Mesenchymal stem cell (in vitro differentiated cells and primary cell): ENCODE data around the gene BEX3.

Experiments used
- DNase-seq: peaks from one replicate; pipeline ENCODE4 v3.0.0-alpha.2; 2013
- H2AFZ ChIP-seq: one replicate; pipeline ENCODE4 v1.6.1; 2013; ENCODE audit warnings: low read depth, mild to moderate bottlenecking, control low read depth, inconsistent platforms, low read length, moderate library complexity
- H2AK5ac ChIP-seq: 2 replicates; pipeline ENCODE4 v1.6.1; 2013; ENCODE audit warnings: low read length, moderate library complexity, mild to moderate bottlenecking, inconsistent platforms; ENCODE audit not compliant: severe bottlenecking
- H2BK120ac ChIP-seq: one replicate; pipeline ENCODE4 v1.6.1; 2013; ENCODE audit warnings: low read depth, mild to moderate bottlenecking, inconsistent platforms, low read length, moderate library complexity
- H2BK12ac ChIP-seq, 2 experiments: one replicate each; pipeline ENCODE4 v1.6.1; 2013; ENCODE audit warnings: inconsistent platforms in 2 of 2, low read length in 2 of 2, mild to moderate bottlenecking in 2 of 2, moderate library complexity in 2 of 2, control low read depth in 1 of 2
- H2BK15ac ChIP-seq: one replicate; pipeline ENCODE4 v1.6.1; 2013; ENCODE audit warnings: mild to moderate bottlenecking, low read depth, inconsistent platforms; ENCODE audit not compliant: poor library complexity, severe bottlenecking
- H2BK5ac ChIP-seq: 2 replicates; pipeline ENCODE4 v1.6.1; 2013; ENCODE audit warnings: low read depth, mild to moderate bottlenecking, low read length, control low read depth, inconsistent platforms; ENCODE audit not compliant: poor library complexity, severe bottlenecking
- H3K14ac ChIP-seq, 2 experiments: one replicate each; pipeline ENCODE4 v1.6.1; 2013; ENCODE audit warnings: inconsistent platforms in 2 of 2, low read length in 2 of 2, control low read depth in 1 of 2, mild to moderate bottlenecking in 1 of 2, moderate library complexity in 1 of 2
- H3K18ac ChIP-seq, 2 experiments: one replicate each; pipeline ENCODE4 v1.6.1; 2013; ENCODE audit warnings: inconsistent platforms in 2 of 2, low read length in 2 of 2, control low read depth in 1 of 2, low read depth in 1 of 2, mild to moderate bottlenecking in 1 of 2
- H3K23ac ChIP-seq, 2 experiments: one replicate each; pipeline ENCODE4 v1.6.1; 2013; ENCODE audit warnings: inconsistent platforms in 2 of 2, low read length in 2 of 2, mild to moderate bottlenecking in 2 of 2, moderate library complexity in 2 of 2, control low read depth in 1 of 2
- H3K27ac ChIP-seq: 2 replicates; pipeline ENCODE4 v1.5.1; 2013; ENCODE audit warnings: mild to moderate bottlenecking, moderate library complexity, low read length, control low read depth, inconsistent platforms; ENCODE audit not compliant: poor library complexity, severe bottlenecking
- H3K27me3 ChIP-seq, 2 experiments: 2 replicates each; pipeline versions ENCODE4 v1.6.1 to v1.7.0; 2013; ENCODE audit warnings: low read length in 2 of 2, mild to moderate bottlenecking in 2 of 2, moderate library complexity in 2 of 2, control low read depth in 1 of 2, inconsistent platforms in 1 of 2; ENCODE audit not compliant: control insufficient read depth in 1 of 2, insufficient read depth in 1 of 2
- H3K36me3 ChIP-seq, 2 experiments: 2 replicates each; pipeline versions ENCODE4 v1.6.1 to v1.7.0; 2013; ENCODE audit warnings: low read length in 2 of 2, control low read depth in 1 of 2, inconsistent platforms in 1 of 2, low read depth in 1 of 2, mild to moderate bottlenecking in 1 of 2; ENCODE audit not compliant: insufficient read depth in 2 of 2, control insufficient read depth in 1 of 2
- H3K4ac ChIP-seq, 2 experiments: one replicate each; pipeline ENCODE4 v1.6.1; 2013; ENCODE audit warnings: inconsistent platforms in 2 of 2, low read length in 2 of 2, mild to moderate bottlenecking in 2 of 2, moderate library complexity in 2 of 2, control low read depth in 1 of 2, low read depth in 1 of 2
- H3K4me1 ChIP-seq: 2 replicates; pipeline ENCODE4 v1.6.1; 2013; ENCODE audit warnings: low read depth, low read length, control low read depth; ENCODE audit not compliant: control insufficient read depth, insufficient read depth
- H3K4me2 ChIP-seq: 2 replicates; pipeline ENCODE4 v1.6.1; 2013; ENCODE audit warnings: low read length, mild to moderate bottlenecking, inconsistent platforms; ENCODE audit not compliant: poor library complexity, severe bottlenecking
- H3K4me3 ChIP-seq, 2 experiments: 2 replicates each; pipeline versions ENCODE4 v1.5.1 to v1.7.0; 2013; ENCODE audit warnings: low read length in 2 of 2, mild to moderate bottlenecking in 2 of 2, control low read depth in 1 of 2, low read depth in 1 of 2; ENCODE audit not compliant: insufficient read depth in 1 of 2
- H3K79me1 ChIP-seq: replicated peaks from 2 replicates; pipeline ENCODE4 v1.6.1; 2013; ENCODE audit warnings: mild to moderate bottlenecking, control low read depth, low read length, inconsistent platforms; ENCODE audit not compliant: poor library complexity, severe bottlenecking
- H3K9ac ChIP-seq: 2 replicates; pipeline ENCODE4 v1.7.0; 2013; ENCODE audit warnings: mild to moderate bottlenecking, low read length, moderate library complexity
- H3K9me3 ChIP-seq: 2 replicates; pipeline ENCODE4 v1.7.0; 2013; ENCODE audit warnings: mild to moderate bottlenecking, low read length; ENCODE audit not compliant: control insufficient read depth
- H4K8ac ChIP-seq: one replicate; pipeline ENCODE4 v1.6.1; 2013; ENCODE audit warnings: inconsistent platforms, mild to moderate bottlenecking, low read length, moderate library complexity
- H4K91ac ChIP-seq: one replicate; pipeline ENCODE4 v1.6.1; 2013; ENCODE audit warnings: mild to moderate bottlenecking, low read length, inconsistent platforms
- WGBS: methylation state at CpG from one replicate; pipeline ENCODE4 v1.1.7; 2013; ENCODE audit warnings: mixed read lengths; 5-methylcytosine and 5-hydroxymethylcytosine counted together

Gene BEX3

GRCh38 chrX:103360916-103361315, 15.4 kb upstream of the BEX3 start:
- H3K27ac ChIP-seq: no peak overlapping the region
- H3K4ac ChIP-seq: no peak overlapping the region
- no peak overlapping the region for H2BK12ac ChIP-seq
- H2BK120ac ChIP-seq: no peak overlapping the region
- no peaks in the 10 kb centered on the region for H3K79me1 ChIP-seq
- H3K14ac ChIP-seq: no peak overlapping the region
- no peak overlapping the region for H2BK5ac ChIP-seq
- no peak overlapping the region for H3K4me2 ChIP-seq
- no peak overlapping the region for H3K9ac ChIP-seq
- H2AK5ac ChIP-seq: no peak overlapping the region
- no peak overlapping the region for H4K91ac ChIP-seq
- WGBS: 100% methylated on average over 1 of the region's 2 CpGs
- no peak overlapping the region for H4K8ac ChIP-seq
- DNase-seq: no peak
- H3K27me3 ChIP-seq: peaks cover 0 to 7% of the 10 kb centered on the region in 2 experiments
- peaks cover 2% of the 10 kb centered on the region for H3K4me1 ChIP-seq
- H3K18ac ChIP-seq: no peak overlapping the region
- no peak overlapping the region for H2AFZ ChIP-seq
- H2BK15ac ChIP-seq: no peak overlapping the region
- H3K9me3 ChIP-seq: no peaks in the 10 kb centered on the region
- no peak overlapping the region for H3K4me3 ChIP-seq
- H3K36me3 ChIP-seq: peaks cover 0 to 10% of the 10 kb centered on the region in 2 experiments
- no peak overlapping the region for H3K23ac ChIP-seq

DNA sequence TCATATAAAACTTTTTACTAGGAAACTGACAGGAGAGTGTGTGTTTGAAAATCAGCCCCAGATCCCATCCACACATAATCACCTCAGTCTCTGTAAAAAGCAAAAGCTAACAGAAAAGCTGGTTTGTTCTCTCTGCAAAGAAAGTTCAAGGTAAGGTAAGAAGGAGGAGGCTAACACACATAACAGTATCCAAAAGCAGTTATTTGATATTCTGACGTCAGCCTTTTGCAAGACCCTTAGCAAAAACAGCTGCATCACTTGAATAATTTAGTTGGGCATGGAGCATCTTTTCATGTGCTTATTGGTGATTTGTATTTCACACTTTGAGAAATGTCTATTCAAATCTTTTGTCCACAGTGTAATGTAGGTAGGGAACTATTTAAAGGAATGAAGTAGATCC, 14.5 kb upstream of the BEX3 start:
- no peaks in the 10 kb centered on the region for H3K27me3 ChIP-seq
- H2BK5ac ChIP-seq: no peak overlapping the region

DNA sequence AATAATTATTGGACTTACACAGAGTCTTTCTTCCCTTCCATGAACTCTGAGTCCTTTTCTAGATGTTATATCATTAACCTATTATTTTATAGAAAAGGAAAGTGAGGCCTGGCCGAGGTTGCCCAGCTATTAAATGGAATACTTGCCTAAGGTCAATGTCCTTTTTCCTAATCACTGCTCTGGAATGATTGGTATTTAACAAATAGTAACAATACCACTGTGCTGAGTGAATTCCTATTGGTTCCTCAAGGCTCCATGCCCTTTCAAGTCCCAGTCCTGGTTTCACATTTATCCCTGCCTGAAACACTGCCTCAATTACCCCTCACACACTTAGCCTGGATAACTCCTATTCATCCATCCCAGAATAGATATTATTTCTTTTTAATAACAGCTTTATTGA, 13.9 kb upstream of the BEX3 start:
- Histone ChIP-seq H4K8ac (no peak overlapping the region), H3K4me2 (no peak overlapping the region), H3K9ac (no peak overlapping the region), H3K79me1 (no peaks in the 10 kb centered on the region), H3K4me3 (no peak overlapping the region), H2BK15ac (no peak overlapping the region), H2AK5ac (no peak overlapping the region), H3K4ac (no peak overlapping the region), H3K23ac (no peak overlapping the region), H4K91ac (no peak overlapping the region), H3K4me1 (peaks cover 3% of the 10 kb centered on the region), H2BK120ac (no peak overlapping the region), H3K27me3 (no peaks in the 10 kb centered on the region), H3K36me3 (peaks cover 0 to 10% of the 10 kb centered on the region in 2 experiments), H2AFZ (no peak overlapping the region), H3K18ac (no peak overlapping the region), H3K9me3 (no peaks in the 10 kb centered on the region), H3K14ac (no peak overlapping the region), H2BK5ac (no peak overlapping the region), H3K27ac (no peak overlapping the region), H2BK12ac (no peak overlapping the region)
- WGBS: 0% methylated on average over 1 of the region's 1 CpG
- peak; percentile 34 for DNase-seq

More for the DNA sequence above, 14.5 kb upstream of the BEX3 start:
- no peak overlapping the region for H2BK12ac ChIP-seq
- no peak overlapping the region for H2AFZ ChIP-seq
- no peak overlapping the region for H3K23ac ChIP-seq
- no peak overlapping the region for H3K27ac ChIP-seq
- H3K18ac ChIP-seq: no peak overlapping the region
- no peak overlapping the region for H3K4me2 ChIP-seq
- H2BK15ac ChIP-seq: no peak overlapping the region
- H4K91ac ChIP-seq: no peak overlapping the region
- no peak overlapping the region for H3K4me3 ChIP-seq
- H3K4me1 ChIP-seq: peaks cover 2% of the 10 kb centered on the region
- H2BK120ac ChIP-seq: no peak overlapping the region
- no peak overlapping the region for H2AK5ac ChIP-seq
- peaks cover 0 to 10% of the 10 kb centered on the region in 2 experiments for H3K36me3 ChIP-seq
- no peaks in the 10 kb centered on the region for H3K9me3 ChIP-seq
- H3K4ac ChIP-seq: no peak overlapping the region
- DNase-seq: no peak
- no peak overlapping the region for H4K8ac ChIP-seq
- H3K14ac ChIP-seq: no peak overlapping the region
- no peak overlapping the region for H3K9ac ChIP-seq
- WGBS: no CpG with 5 or more reads among the region's 1 CpG
- no peaks in the 10 kb centered on the region for H3K79me1 ChIP-seq

DNA sequence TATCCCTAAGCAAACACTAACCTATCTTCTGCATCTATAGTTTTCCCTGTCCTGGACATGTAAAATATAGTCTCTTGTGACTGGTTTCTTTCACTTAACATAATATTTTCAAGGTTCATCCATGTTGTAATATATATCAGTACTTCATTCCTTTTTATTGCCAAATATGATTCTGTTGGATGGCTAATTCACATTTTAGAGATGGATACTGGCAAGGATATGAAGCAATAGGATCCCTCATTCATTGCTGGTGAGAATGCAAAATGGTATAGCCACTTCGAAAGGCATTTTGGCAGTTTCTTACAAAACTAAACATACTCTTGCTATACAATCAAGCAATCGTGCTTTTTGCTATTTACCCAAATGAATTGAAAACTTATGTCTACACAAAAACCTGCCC, 13.3 kb upstream of the BEX3 start:
- no peaks in the 10 kb centered on the region for H3K79me1 ChIP-seq
- WGBS: 100% methylated on average over 1 of the region's 2 CpGs

More for the DNA sequence above, 13.3 kb upstream of the BEX3 start:
- peaks cover 5% of the 10 kb centered on the region for H3K4me1 ChIP-seq
- no peak overlapping the region for H4K8ac ChIP-seq
- H3K14ac ChIP-seq: no peak overlapping the region
- no peak overlapping the region for H3K4me3 ChIP-seq
- H4K91ac ChIP-seq: no peak overlapping the region
- H2BK12ac ChIP-seq: no peak overlapping the region
- no peak overlapping the region for H3K18ac ChIP-seq
- H2AFZ ChIP-seq: no peak overlapping the region
- no peak overlapping the region for H2BK15ac ChIP-seq
- peaks cover 0 to 5% of the 10 kb centered on the region in 2 experiments for H3K36me3 ChIP-seq
- H2BK120ac ChIP-seq: no peak overlapping the region
- no peak overlapping the region for H3K27ac ChIP-seq
- H2BK5ac ChIP-seq: no peak overlapping the region
- no peak for DNase-seq
- no peak overlapping the region for H3K4ac ChIP-seq
- no peak overlapping the region for H3K23ac ChIP-seq
- no peaks in the 10 kb centered on the region for H3K27me3 ChIP-seq
- H2AK5ac ChIP-seq: no peak overlapping the region
- H3K9ac ChIP-seq: no peak overlapping the region
- no peaks in the 10 kb centered on the region for H3K9me3 ChIP-seq
- no peak overlapping the region for H3K4me2 ChIP-seq
